Measurements from ENCODE around the gene TTBK1. TPM values are rescaled to one million over a fixed set of nuclear protein-coding genes. Genes with fewer than 3 reads are reported as not detected.
A peak's percentile ranks its signal among the peaks of the same experiment; 100 is the strongest.

Gene TTBK1
- total and polyA plus RNA-seq, 9 donors = 0.03 to 0.11 (median 0.06) TPM; not detected in 6

DNA sequence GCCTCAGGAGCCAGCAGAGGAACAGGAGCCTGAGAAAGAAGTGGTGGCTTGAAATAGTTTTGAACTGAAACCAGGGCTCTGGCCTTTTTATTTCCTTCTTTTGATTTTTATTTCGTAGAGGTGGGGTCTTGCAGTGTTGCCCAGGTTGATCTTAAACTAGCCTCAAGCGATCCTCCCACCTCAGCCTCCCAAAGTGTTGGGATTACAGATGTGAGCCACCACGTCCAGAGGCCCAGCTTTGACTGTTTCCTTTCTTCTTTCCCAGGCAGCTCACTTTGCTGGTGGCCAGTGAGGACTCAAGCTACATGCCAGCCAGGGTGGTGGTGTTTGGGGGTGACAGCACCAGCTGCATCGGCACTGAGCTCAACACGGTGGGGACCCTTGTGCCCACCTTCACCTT, 40.8 kb upstream of the TTBK1 start:
- H3K9me3 ChIP-seq = no peaks in the 10 kb centered on the region
- no peaks in the 10 kb centered on the region for H3K36me3 ChIP-seq
- no peaks in the 10 kb centered on the region for H3K27me3 ChIP-seq
- no peak overlapping the region for H3K4me3 ChIP-seq
- TF ChIP-seq, protein P1, sequence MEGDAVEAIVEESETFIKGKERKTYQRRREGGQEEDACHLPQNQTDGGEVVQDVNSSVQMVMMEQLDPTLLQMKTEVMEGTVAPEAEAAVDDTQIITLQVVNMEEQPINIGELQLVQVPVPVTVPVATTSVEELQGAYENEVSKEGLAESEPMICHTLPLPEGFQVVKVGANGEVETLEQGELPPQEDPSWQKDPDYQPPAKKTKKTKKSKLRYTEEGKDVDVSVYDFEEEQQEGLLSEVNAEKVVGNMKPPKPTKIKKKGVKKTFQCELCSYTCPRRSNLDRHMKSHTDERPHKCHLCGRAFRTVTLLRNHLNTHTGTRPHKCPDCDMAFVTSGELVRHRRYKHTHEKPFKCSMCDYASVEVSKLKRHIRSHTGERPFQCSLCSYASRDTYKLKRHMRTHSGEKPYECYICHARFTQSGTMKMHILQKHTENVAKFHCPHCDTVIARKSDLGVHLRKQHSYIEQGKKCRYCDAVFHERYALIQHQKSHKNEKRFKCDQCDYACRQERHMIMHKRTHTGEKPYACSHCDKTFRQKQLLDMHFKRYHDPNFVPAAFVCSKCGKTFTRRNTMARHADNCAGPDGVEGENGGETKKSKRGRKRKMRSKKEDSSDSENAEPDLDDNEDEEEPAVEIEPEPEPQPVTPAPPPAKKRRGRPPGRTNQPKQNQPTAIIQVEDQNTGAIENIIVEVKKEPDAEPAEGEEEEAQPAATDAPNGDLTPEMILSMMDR (IDR thresholded peaks at IDR 0.05) = no peak
- no peak for TF ChIP-seq POLR2A (IDR thresholded peaks at IDR 0.05)
- TF ChIP-seq EP300 (IDR thresholded peaks at IDR 0.05) = no peak
- H3K4me1 ChIP-seq (ENCODE audit: insufficient read depth) = no peaks in the 10 kb centered on the region
- intact Hi-C loops (cut with DNase I) = no loop called here
- DNase-seq = no peak
- H3K27ac ChIP-seq = no peak overlapping the region
- 83 to 96% (median 86%) methylated on average over 5 of the region's 5 CpGs for WGBS, 3 donors

DNA sequence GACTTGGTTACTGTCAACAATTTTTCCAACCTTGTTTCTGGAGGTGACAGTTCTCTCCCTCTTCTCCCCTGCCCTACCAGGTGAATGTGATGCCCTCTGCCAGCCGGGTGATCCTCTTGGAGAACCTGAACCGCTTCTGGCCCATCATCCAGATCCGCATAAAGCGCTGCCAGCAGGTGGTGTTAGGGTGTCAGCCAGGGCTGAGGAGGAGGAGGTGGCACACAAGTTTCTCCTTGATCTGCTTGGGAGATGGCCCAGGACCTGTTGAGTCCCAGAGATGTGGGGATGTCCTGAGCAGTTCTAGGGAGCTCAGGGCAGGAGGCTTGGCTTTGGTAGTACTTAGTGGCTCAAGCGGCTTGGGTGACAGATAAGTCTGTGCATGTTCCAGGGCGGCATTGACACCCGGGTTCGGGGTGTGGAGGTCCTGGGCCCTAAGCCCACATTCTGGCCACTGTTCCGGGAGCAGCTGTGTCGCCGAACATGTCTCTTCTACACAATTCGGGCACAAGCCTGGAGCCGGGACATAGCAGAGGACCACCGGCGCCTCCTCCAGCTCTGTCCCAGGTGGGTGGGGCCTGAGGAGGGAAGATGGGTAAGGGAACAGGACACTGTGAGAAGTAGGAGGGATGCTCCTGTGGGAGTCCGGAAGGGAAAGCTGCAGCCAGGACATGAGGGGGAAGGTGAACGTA, 40.1 kb upstream of the TTBK1 start:
- Histone ChIP-seq H3K4me3 (no peak overlapping the region), H3K27ac (no peak overlapping the region), H3K9me3 (no peaks in the 10 kb centered on the region), H3K36me3 (no peaks in the 10 kb centered on the region), H3K4me1 (ENCODE audit: insufficient read depth) (no peaks in the 10 kb centered on the region), H3K27me3 (no peaks in the 10 kb centered on the region)
- WGBS, 3 donors = 86 to 87% (median 87%) methylated on average over 17 of the region's 17 CpGs
- intact Hi-C loops (cut with DNase I) = no loop called here
- peak in 1 of 5 donors; percentile 16 for DNase-seq
- TF ChIP-seq, protein P1 (IDR thresholded peaks at IDR 0.05) = no peak
- TF ChIP-seq EP300 (IDR thresholded peaks at IDR 0.05) = no peak
- TF ChIP-seq POLR2A (IDR thresholded peaks at IDR 0.05) = no peak

DNA sequence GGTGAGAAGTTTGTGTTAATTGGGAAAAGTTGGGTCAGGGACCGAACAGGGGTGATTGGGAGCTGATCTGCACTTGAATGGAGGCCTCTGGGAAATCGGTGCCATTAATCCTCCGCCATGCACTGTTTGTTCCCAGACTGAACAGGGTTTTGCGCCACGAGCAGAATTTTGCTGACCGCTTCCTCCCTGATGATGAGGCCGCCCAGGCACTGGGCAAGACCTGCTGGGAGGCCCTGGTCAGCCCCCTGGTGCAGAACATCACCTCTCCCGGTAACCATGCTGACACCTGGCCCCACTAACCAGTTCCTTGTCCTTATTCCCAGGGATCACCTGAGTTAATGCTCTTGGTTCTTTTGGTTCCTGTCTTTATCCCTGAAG, 39.6 kb upstream of the TTBK1 start:
- DNase-seq = peak in 1 of 5 donors; percentile 8
- no peak overlapping the region for H3K4me3 ChIP-seq
- no peak overlapping the region for H3K27ac ChIP-seq
- no peaks in the 10 kb centered on the region for H3K9me3 ChIP-seq
- no peaks in the 10 kb centered on the region for H3K4me1 ChIP-seq (ENCODE audit: insufficient read depth)
- 90 to 95% (median 90%) methylated on average over 8 of the region's 8 CpGs for WGBS, 3 donors
- no peaks in the 10 kb centered on the region for H3K36me3 ChIP-seq
- intact Hi-C loops (cut with DNase I) = no loop called here
- H3K27me3 ChIP-seq = no peaks in the 10 kb centered on the region
- no peak for TF ChIP-seq EP300 (IDR thresholded peaks at IDR 0.05)
- no peak for TF ChIP-seq POLR2A (IDR thresholded peaks at IDR 0.05)
- TF ChIP-seq, protein P1 (IDR thresholded peaks at IDR 0.05) = no peak

DNA sequence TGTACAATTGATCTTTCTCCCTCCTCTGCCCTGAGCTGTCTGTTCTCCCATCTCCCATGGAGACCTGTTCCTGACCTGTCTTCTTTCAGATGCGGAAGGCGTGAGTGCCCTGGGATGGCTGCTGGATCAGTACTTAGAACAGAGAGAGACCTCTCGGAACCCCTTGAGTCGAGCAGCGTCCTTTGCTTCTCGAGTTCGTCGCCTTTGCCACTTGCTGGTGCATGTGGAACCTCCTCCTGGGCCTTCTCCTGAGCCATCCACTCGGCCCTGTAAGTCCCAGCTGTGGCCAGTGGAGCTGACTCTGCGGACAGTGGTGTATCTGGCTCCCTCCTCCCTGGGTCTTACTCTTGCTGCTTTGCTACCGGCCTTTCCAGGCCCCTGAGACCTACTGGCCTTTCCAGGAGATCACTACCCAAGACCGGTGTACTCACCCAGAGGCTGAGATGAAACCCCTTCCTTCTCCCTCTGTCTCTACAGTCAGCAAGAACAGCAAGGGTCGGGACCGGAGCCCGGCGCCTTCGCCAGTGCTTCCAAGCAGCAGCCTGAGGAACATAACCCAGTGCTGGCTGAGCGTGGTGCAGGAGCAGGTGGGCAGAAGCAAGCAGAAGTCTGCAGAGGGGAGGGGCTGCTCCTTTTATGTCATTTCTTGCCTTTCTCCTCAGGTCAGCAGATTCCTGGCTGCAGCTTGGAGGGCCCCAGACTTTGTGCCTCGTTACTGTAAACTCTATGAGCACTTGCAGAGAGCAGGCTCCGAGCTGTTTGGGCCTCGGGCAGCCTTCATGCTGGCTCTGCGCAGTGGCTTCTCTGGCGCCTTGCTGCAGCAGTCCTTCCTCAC, 38.8 kb upstream of the TTBK1 start:
- Histone ChIP-seq H3K9me3 (no peaks in the 10 kb centered on the region), H3K4me1 (ENCODE audit: insufficient read depth) (no peaks in the 10 kb centered on the region), H3K4me3 (no peak overlapping the region), H3K36me3 (no peaks in the 10 kb centered on the region), H3K27ac (no peak overlapping the region), H3K27me3 (no peaks in the 10 kb centered on the region)
- peak in 1 of 5 donors; percentile 14 for DNase-seq
- intact Hi-C loops (cut with DNase I) = no loop called here
- WGBS, 3 donors = 93 to 94% (median 93%) methylated on average over 23 of the region's 23 CpGs
- TF ChIP-seq EP300 (IDR thresholded peaks at IDR 0.05) = no peak
- TF ChIP-seq, protein P1 (IDR thresholded peaks at IDR 0.05) = no peak
- no peak for TF ChIP-seq POLR2A (IDR thresholded peaks at IDR 0.05)
